Astrocyte (in vitro differentiated cells and primary cell): ENCODE results near the gene WDCP.

Source experiments
- EZH2 ChIP-seq: IDR thresholded peaks from 2 replicates; pipeline ENCODE4 v1.6.1; 2012; ENCODE audit warnings: mild to moderate bottlenecking, low read length, inconsistent platforms; ENCODE audit not compliant: insufficient read depth
- TF ChIP-seq, protein P1 (sequence below): IDR thresholded peaks from 2 replicates; pipeline ENCODE4 v1.5.1; 2011; ENCODE audit warnings: low read depth, mild to moderate bottlenecking, inconsistent platforms, low read length, moderate library complexity; ENCODE audit not compliant: insufficient read depth

GRCh38 chr2:23994567-23994966 lies 52.6 kb downstream of the WDCP start:
- TF ChIP-seq, protein P1, sequence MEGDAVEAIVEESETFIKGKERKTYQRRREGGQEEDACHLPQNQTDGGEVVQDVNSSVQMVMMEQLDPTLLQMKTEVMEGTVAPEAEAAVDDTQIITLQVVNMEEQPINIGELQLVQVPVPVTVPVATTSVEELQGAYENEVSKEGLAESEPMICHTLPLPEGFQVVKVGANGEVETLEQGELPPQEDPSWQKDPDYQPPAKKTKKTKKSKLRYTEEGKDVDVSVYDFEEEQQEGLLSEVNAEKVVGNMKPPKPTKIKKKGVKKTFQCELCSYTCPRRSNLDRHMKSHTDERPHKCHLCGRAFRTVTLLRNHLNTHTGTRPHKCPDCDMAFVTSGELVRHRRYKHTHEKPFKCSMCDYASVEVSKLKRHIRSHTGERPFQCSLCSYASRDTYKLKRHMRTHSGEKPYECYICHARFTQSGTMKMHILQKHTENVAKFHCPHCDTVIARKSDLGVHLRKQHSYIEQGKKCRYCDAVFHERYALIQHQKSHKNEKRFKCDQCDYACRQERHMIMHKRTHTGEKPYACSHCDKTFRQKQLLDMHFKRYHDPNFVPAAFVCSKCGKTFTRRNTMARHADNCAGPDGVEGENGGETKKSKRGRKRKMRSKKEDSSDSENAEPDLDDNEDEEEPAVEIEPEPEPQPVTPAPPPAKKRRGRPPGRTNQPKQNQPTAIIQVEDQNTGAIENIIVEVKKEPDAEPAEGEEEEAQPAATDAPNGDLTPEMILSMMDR, result no peak
- no peak for TF ChIP-seq EZH2
